Stimulated activated CD4-positive, alpha-beta T cell treated with anti-CD3 and anti-CD28 coated beads, Interleukin-12 subunit alpha, Interleukin-12 subunit beta, amount 100 ng/mL, for 4 hours (primary cell): ENCODE results near the gene SMCO1.
"Not testable (repeated sequence)": the region's sequence is repeated elsewhere in the genome, so short reads cannot be mapped to it uniquely, and the experiment has no call there.

Source experiments
- DNase-seq: peaks from one replicate; pipeline ENCODE4 v3.0.0-alpha.2; 2020

SMCO1 gene

GRCh38 chr3:196514913-196515621 lies at the start of gene SMCO1:
Gene SMCO1, minus strand, starts transcription at chr3:196515346. Its CDS starts 137 bp downstream, at chr3:196515209.
- DNase-seq: no peak

GRCh38 chr3:196563721-196564225 lies 48.6 kb upstream of the SMCO1 start:
- no peak for DNase-seq

GRCh38 chr3:196559826-196560225 lies 44.7 kb upstream of the SMCO1 start:
- no peak for DNase-seq

GRCh38 chr3:196558476-196558875 lies 43.3 kb upstream of the SMCO1 start:
- no peak for DNase-seq

GRCh38 chr3:196557236-196557635 lies 42.1 kb upstream of the SMCO1 start:
- no peak for DNase-seq

GRCh38 chr3:196555295-196555694 lies 40.1 kb upstream of the SMCO1 start:
- DNase-seq: no peak

GRCh38 chr3:196554205-196554604 lies 39.1 kb upstream of the SMCO1 start:
- no peak for DNase-seq

- DNase-seq: no peak
These were observed 38.4 kb upstream of the SMCO1 start for GRCh38 chr3:196553551-196553950.

- DNase-seq: no peak
These were observed 37.1 kb upstream of the SMCO1 start for GRCh38 chr3:196552253-196552652.

- DNase-seq: not testable (repeated sequence)
These were observed 35.0 kb upstream of the SMCO1 start for GRCh38 chr3:196550172-196550571.

- DNase-seq: not testable (repeated sequence)
These were observed 34.2 kb upstream of the SMCO1 start for GRCh38 chr3:196549312-196549711.

- no peak for DNase-seq
These were observed 31.9 kb upstream of the SMCO1 start for GRCh38 chr3:196547067-196547466.

GRCh38 chr3:196546537-196546936 lies 31.4 kb upstream of the SMCO1 start:
- DNase-seq: no peak

GRCh38 chr3:196544491-196544992 lies 29.4 kb upstream of the SMCO1 start:
- no peak for DNase-seq

- no peak for DNase-seq
These were observed 26.7 kb upstream of the SMCO1 start for GRCh38 chr3:196541684-196542445.

- peak; percentile 66 for DNase-seq
These were observed 22.3 kb upstream of the SMCO1 start for GRCh38 chr3:196537319-196537984.

- DNase-seq: no peak
These were observed 18.1 kb upstream of the SMCO1 start for GRCh38 chr3:196533260-196533681.

GRCh38 chr3:196531418-196531817 lies 16.3 kb upstream of the SMCO1 start:
- no peak for DNase-seq

- peak; percentile 91 for DNase-seq
These were observed 13.6 kb upstream of the SMCO1 start for GRCh38 chr3:196528639-196529233.

- no peak for DNase-seq
These were observed 10.0 kb upstream of the SMCO1 start for GRCh38 chr3:196525141-196525540.

- DNase-seq: no peak
These were observed 9.4 kb upstream of the SMCO1 start for GRCh38 chr3:196524527-196524926.

GRCh38 chr3:196523841-196524240 lies 8.7 kb upstream of the SMCO1 start:
- DNase-seq: no peak

GRCh38 chr3:196521291-196521690 lies 6.1 kb upstream of the SMCO1 start:
- DNase-seq: not testable (repeated sequence)
